Testis (tissue), 3 donors: Measurements from ENCODE around the gene BIN1. TPM values are rescaled to one million over a fixed set of nuclear protein-coding genes. Genes with fewer than 3 reads are reported as not detected.

Experiments
- DNase-seq: peaks from one replicate; pipeline ENCODE4 v3.0.0-alpha.2; 2019
- H3K27ac ChIP-seq, 2 donors: fragments of 200-600 bp; sonication (generic); one replicate each; pipeline ENCODE4 v1.5.1; 2019
- H3K27me3 ChIP-seq: fragments of 200-600 bp; sonication (generic); one replicate; pipeline ENCODE4 v1.5.1; 2019
- H3K36me3 ChIP-seq: fragments of 200-600 bp; sonication (generic); one replicate; pipeline ENCODE4 v1.5.1; 2017; ENCODE audit warnings: low read depth; ENCODE audit errors: missing control alignments
- H3K4me1 ChIP-seq: fragments of 200-600 bp; sonication (generic); one replicate; pipeline ENCODE4 v1.5.1; 2019
- H3K4me3 ChIP-seq, 2 donors: fragments of 200-600 bp; sonication (generic); one replicate each; pipeline ENCODE4 v1.5.1; 2017 to 2019
- H3K9me3 ChIP-seq: fragments of 200-600 bp; sonication (generic); one replicate; pipeline ENCODE4 v1.5.1; 2017
- POLR2A ChIP-seq: fragments of 450-650 bp; IDR thresholded peaks from one replicate; pipeline ENCODE4 v1.6.1; 2017; ENCODE audit warnings: antibody characterized with exemption, mild to moderate bottlenecking, moderate library complexity
- WGBS, 2 donors: methylation state at CpG; one replicate each; pipeline ENCODE4 v1.1.5; 2018; 5-methylcytosine and 5-hydroxymethylcytosine counted together
- intact Hi-C: fragments of 100-400 bp; cut with DNase I; formaldehyde crosslinking; loops from one replicate; pipeline ENCODE4 v1.15.1; 2023; ENCODE audit warnings: low total_unique reads
- polyA plus RNA-seq: library from polyadenylated mRNA; stranded (reverse); fragments of 350-450 nt; fragmentation: Illumina TruSeq; extraction: RNeasy Lipid Tissue Mini Kit (QIAGEN cat#74804); gene quantifications from one replicate; pipeline ENCODE4 v1.2.3, GENCODE V29; 2014; ENCODE audit warnings: low read depth, low replicate concordance; ENCODE audit not compliant: insufficient read depth
- total RNA-seq, 2 donors: library from RNA; depleted of rRNA; stranded (reverse); fragments of >200 nt; gene quantifications; one replicate each; pipeline ENCODE4 v1.2.3, GENCODE V29; 2016
- TF ChIP-seq, protein P1 (sequence below), 3 experiments: fragments of 450-650 bp in 2 of 3; fragments of 200-600 bp in 1 of 3; sonication (generic) in 1 of 3; IDR thresholded peaks; one replicate each; pipeline ENCODE4 v1.5.1; 2016 to 2019; ENCODE audit warnings: antibody characterized with exemption in 3 of 3, mild to moderate bottlenecking in 2 of 3, moderate library complexity in 1 of 3

The BIN1 gene
- total and polyA plus RNA-seq, 3 donors from 2014 or later = 25.0 to 38.8 (median 28.7) TPM

DNA sequence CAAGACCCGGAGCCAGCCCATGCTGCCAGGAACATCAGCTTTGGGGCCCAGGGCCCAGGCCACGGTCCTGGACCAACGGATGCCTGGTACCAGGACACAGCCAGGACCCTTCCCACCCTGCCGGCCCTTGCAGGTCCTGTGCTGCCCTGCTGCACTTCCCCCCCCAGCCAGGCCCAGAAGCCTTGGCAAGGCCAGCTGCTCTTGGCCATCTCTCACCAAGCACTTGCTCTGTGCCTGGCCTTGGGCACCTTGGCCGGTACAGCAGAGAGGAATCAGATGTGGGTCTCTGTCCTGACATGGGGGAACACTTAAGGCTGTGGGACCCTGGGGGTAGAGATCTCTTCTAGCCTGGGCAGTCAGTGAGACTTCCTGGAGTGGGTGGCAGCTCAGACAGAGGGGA is 28.9 kb downstream of the BIN1 start:
- DNase-seq = no peak
- no peaks in the 10 kb centered on the region for H3K36me3 ChIP-seq
- H3K4me3 ChIP-seq = no peak overlapping the region
- peaks cover 47% of the 10 kb centered on the region for H3K4me1 ChIP-seq
- no peak overlapping the region for H3K27ac ChIP-seq
- intact Hi-C loops = no loop called here
- 68 to 86% methylated on average over 3 to 5 of the region's 5 CpGs for WGBS, 2 donors
- H3K27me3 ChIP-seq = no peaks in the 10 kb centered on the region
- TF ChIP-seq POLR2A = no peak
- TF ChIP-seq, protein P1, sequence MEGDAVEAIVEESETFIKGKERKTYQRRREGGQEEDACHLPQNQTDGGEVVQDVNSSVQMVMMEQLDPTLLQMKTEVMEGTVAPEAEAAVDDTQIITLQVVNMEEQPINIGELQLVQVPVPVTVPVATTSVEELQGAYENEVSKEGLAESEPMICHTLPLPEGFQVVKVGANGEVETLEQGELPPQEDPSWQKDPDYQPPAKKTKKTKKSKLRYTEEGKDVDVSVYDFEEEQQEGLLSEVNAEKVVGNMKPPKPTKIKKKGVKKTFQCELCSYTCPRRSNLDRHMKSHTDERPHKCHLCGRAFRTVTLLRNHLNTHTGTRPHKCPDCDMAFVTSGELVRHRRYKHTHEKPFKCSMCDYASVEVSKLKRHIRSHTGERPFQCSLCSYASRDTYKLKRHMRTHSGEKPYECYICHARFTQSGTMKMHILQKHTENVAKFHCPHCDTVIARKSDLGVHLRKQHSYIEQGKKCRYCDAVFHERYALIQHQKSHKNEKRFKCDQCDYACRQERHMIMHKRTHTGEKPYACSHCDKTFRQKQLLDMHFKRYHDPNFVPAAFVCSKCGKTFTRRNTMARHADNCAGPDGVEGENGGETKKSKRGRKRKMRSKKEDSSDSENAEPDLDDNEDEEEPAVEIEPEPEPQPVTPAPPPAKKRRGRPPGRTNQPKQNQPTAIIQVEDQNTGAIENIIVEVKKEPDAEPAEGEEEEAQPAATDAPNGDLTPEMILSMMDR (IDR thresholded peaks at IDR 0.05) = no peak
- H3K9me3 ChIP-seq = no peaks in the 10 kb centered on the region

DNA sequence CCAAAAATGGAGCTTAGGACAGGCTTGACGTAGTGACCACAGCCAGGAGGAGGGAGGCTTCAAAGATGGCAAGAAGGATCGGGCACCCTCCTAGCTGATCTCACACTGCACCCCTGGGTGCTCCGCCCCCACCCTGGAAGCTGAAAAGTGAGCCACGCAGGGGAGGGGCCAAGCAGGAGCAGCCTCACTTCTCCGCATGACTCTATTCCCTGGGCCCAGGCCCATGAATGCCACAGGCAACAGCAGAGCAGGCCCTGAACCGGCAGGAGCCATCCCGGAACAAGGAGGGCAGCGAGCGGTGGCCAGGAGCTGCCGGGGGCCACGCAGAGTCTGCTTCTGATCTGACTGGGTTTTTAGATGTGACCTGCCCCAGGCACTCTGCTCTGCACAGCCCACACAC is 30.0 kb downstream of the BIN1 start:
- Histone ChIP-seq H3K9me3 (no peaks in the 10 kb centered on the region), H3K27me3 (no peaks in the 10 kb centered on the region), H3K27ac (no peak overlapping the region), H3K4me1 (peaks cover 42% of the 10 kb centered on the region), H3K36me3 (no peaks in the 10 kb centered on the region), H3K4me3 (no peak overlapping the region)
- WGBS, 2 donors = 74 to 93% methylated on average over 8 to 11 of the region's 11 CpGs
- TF ChIP-seq POLR2A = no peak
- TF ChIP-seq, protein P1 (IDR thresholded peaks at IDR 0.05) = no peak
- intact Hi-C loops = no loop called here
- no peak for DNase-seq

DNA sequence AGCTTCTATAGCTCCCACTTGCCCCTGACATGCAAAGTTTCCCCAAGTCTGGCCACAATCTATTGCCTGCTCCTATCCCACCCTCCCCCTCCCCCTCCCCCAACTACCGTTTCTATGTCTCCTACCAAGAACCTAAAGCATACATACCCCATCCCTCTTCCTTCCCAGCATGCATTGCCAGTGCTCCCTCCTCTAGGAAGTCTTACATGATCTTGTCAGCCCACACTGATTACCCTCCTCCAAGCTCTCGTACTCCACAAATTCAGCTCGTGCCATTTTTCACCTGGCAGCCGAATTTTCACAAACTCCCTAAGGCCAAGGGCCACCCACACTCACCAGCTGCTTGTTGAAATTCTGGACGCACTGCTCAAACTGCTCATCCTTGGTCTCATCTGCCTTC is 30.7 kb downstream of the BIN1 start:
- 79 to 92% methylated on average over 5 of the region's 5 CpGs for WGBS, 2 donors
- no peak for DNase-seq
- intact Hi-C loops = no loop called here
- no peaks in the 10 kb centered on the region for H3K9me3 ChIP-seq
- H3K4me1 ChIP-seq = peaks cover 35% of the 10 kb centered on the region
- no peaks in the 10 kb centered on the region for H3K27me3 ChIP-seq
- H3K36me3 ChIP-seq = no peaks in the 10 kb centered on the region
- TF ChIP-seq, protein P1 (IDR thresholded peaks at IDR 0.05) = no peak
- TF ChIP-seq POLR2A = no peak
- H3K27ac ChIP-seq = no peak overlapping the region
- H3K4me3 ChIP-seq = no peak overlapping the region

DNA sequence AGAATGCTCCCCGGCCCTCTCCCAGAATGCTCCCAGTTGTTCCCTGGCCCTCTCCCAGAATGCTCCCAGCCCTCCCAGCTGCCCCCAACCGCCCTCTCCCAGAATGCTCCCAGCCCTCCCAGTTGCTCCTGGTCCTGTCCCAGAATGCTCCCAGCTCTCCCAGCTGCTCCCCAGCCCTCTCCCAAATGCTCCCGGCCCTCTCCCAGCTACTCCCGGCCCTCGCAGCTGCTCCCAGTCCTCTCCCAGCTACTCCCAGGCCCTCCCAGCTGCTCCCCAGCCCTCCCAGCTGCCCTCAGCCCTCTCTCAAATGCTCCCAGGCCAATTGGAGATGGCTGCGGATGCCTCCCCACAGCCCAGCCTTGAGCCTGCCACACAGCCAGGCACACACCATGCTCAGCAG is 31.1 kb downstream of the BIN1 start:
- no peak overlapping the region for H3K27ac ChIP-seq
- 84 to 91% methylated on average over 6 of the region's 6 CpGs for WGBS, 2 donors
- no peaks in the 10 kb centered on the region for H3K9me3 ChIP-seq
- H3K4me1 ChIP-seq = peaks cover 31% of the 10 kb centered on the region
- no peaks in the 10 kb centered on the region for H3K36me3 ChIP-seq
- intact Hi-C loops = no loop called here
- no peaks in the 10 kb centered on the region for H3K27me3 ChIP-seq
- TF ChIP-seq, protein P1 (IDR thresholded peaks at IDR 0.05) = no peak
- TF ChIP-seq POLR2A = no peak
- DNase-seq = no peak
- no peak overlapping the region for H3K4me3 ChIP-seq

DNA sequence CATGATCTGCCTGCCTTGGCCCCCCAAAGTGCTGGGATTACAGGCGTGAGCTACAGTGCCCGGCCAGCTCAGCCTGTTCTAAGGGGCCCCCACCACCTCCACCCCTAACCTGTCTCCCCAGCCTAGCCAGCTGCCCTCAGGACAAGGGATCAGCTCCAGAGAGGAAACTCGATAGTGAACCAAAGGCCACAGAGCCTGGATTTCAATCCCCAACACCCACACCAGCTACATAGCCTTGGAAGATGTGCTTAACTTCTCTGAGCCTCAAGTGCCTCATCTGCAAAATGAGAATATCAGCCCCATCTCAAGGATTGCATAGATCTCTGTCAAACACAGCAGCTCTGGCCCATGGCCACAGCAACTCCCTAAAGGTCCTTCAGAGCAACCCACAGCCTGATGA is 32.0 kb downstream of the BIN1 start:
- H3K27ac ChIP-seq = no peak overlapping the region
- H3K36me3 ChIP-seq = no peaks in the 10 kb centered on the region
- DNase-seq = no peak
- 84% methylated on average over 3 of the region's 3 CpGs for WGBS, 2 donors
- intact Hi-C loops = no loop called here
- H3K4me3 ChIP-seq = no peak overlapping the region
- TF ChIP-seq, protein P1 (IDR thresholded peaks at IDR 0.05) = no peak
- no peak for TF ChIP-seq POLR2A
- H3K4me1 ChIP-seq = peaks cover 24% of the 10 kb centered on the region
- H3K9me3 ChIP-seq = no peaks in the 10 kb centered on the region
- no peaks in the 10 kb centered on the region for H3K27me3 ChIP-seq
